ENCODE data around the gene SLC22A2. TPM values are rescaled to one million over a fixed set of nuclear protein-coding genes. Genes with fewer than 3 reads are reported as not detected.

The SLC22A2 gene
- total RNA-seq, 1 donor from 2014 or later = not detected

GRCh38 chr6:160285541-160286105 lies 27.0 kb upstream of the SLC22A2 start:
- DNase-seq = no peak
- H3K36me3 ChIP-seq = no peaks in the 10 kb centered on the region
- no peak overlapping the region for H3K27ac ChIP-seq (replicated peaks)
- intact Hi-C loops (cut with micrococcal nuclease) = no loop called here
- no peaks in the 10 kb centered on the region for H3K9me3 ChIP-seq (replicated peaks)
- TF ChIP-seq CTCF (IDR thresholded peaks at IDR 0.05; ENCODE audit: borderline replicate concordance) = no peak
- H3K27me3 ChIP-seq (ENCODE audit: low read depth) = peaks cover 16% of the 10 kb centered on the region
- H3K4me3 ChIP-seq = no peak overlapping the region
- H3K4me1 ChIP-seq = no peaks in the 10 kb centered on the region

- intact Hi-C loops (cut with micrococcal nuclease) = no loop called here
- Histone ChIP-seq H3K4me3 (no peak overlapping the region), H3K27ac (replicated peaks) (no peak overlapping the region), H3K36me3 (no peaks in the 10 kb centered on the region), H3K4me1 (no peaks in the 10 kb centered on the region), H3K27me3 (ENCODE audit: low read depth) (peaks cover 16% of the 10 kb centered on the region), H3K9me3 (replicated peaks) (peaks cover 8% of the 10 kb centered on the region)
- no peak for DNase-seq
- no peak for TF ChIP-seq CTCF (IDR thresholded peaks at IDR 0.05; ENCODE audit: borderline replicate concordance)
Observed at GRCh38 chr6:160284575-160284974, 26.0 kb upstream of the SLC22A2 start.

DNA sequence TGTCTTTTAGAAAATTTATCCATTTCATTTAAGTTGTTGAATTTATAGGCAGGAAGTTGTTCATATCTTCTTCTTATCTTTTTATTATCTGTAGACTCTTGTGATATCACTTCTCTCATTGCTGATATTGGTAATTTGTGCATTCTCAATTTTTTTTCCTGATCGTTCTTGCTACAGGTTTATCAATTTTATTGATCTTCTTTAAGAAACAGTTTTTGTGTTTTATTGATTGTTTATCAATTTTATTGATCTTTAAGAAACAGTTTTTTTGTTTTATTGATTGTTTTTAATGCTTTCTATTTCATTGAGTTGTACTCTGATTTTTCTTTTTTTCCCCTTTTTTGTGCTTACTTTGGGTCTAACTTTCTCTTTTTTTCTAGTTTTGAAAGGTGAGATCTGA lies 23.8 kb upstream of the SLC22A2 start:
- intact Hi-C loops (cut with micrococcal nuclease) = no loop called here
- DNase-seq = no peak
- no peak for TF ChIP-seq CTCF (IDR thresholded peaks at IDR 0.05; ENCODE audit: borderline replicate concordance)

GRCh38 chr6:160279850-160280249 lies 21.2 kb upstream of the SLC22A2 start:
- no peak for DNase-seq
- no peak overlapping the region for H3K4me3 ChIP-seq
- no peaks in the 10 kb centered on the region for H3K4me1 ChIP-seq
- H3K27me3 ChIP-seq (ENCODE audit: low read depth) = peaks cover 6% of the 10 kb centered on the region
- H3K27ac ChIP-seq (replicated peaks) = no peak overlapping the region
- intact Hi-C loops (cut with micrococcal nuclease) = no loop called here
- no peak for TF ChIP-seq CTCF (IDR thresholded peaks at IDR 0.05; ENCODE audit: borderline replicate concordance)
- peaks cover 8% of the 10 kb centered on the region for H3K9me3 ChIP-seq (replicated peaks)
- no peaks in the 10 kb centered on the region for H3K36me3 ChIP-seq

More for the DNA sequence above, 23.8 kb upstream of the SLC22A2 start:
- Histone ChIP-seq H3K27me3 (ENCODE audit: low read depth) (peaks cover 16% of the 10 kb centered on the region), H3K36me3 (no peaks in the 10 kb centered on the region), H3K9me3 (replicated peaks) (peaks cover 8% of the 10 kb centered on the region), H3K27ac (replicated peaks) (no peak overlapping the region), H3K4me1 (no peaks in the 10 kb centered on the region), H3K4me3 (no peak overlapping the region)

GRCh38 chr6:160278786-160279310 lies 20.2 kb upstream of the SLC22A2 start:
- H3K27me3 ChIP-seq (ENCODE audit: low read depth) = no peaks in the 10 kb centered on the region
- no peaks in the 10 kb centered on the region for H3K4me1 ChIP-seq
- no peak for DNase-seq
- no peak for TF ChIP-seq CTCF (IDR thresholded peaks at IDR 0.05; ENCODE audit: borderline replicate concordance)
- H3K27ac ChIP-seq (replicated peaks) = no peak overlapping the region
- H3K36me3 ChIP-seq = no peaks in the 10 kb centered on the region
- peaks cover 8% of the 10 kb centered on the region for H3K9me3 ChIP-seq (replicated peaks)
- H3K4me3 ChIP-seq = no peak overlapping the region
- intact Hi-C loops (cut with micrococcal nuclease) = no loop called here
